Ovary (tissue), 3 donors: ENCODE data around the gene PDIA6.

ENCODE experiments used
- CTCF ChIP-seq, 3 donors: fragments of 450-650 bp in 2 of 3; fragments of 200-600 bp in 1 of 3; IDR thresholded peaks; one replicate each; pipeline versions ENCODE4 v1.5.1 to v1.8.0; 2016 to 2022; ENCODE audit warnings: antibody characterized with exemption in 3 of 3, mild to moderate bottlenecking in 1 of 3
- EP300 ChIP-seq: sonication (generic); formaldehyde crosslinking; IDR thresholded peaks from one replicate; pipeline ENCODE4 v1.6.1; 2017; ENCODE audit warnings: antibody characterized with exemption
- POLR2A ChIP-seq: fragments of 450-650 bp; IDR thresholded peaks from one replicate; pipeline ENCODE4 v1.6.1; 2017; ENCODE audit warnings: antibody characterized with exemption, mild to moderate bottlenecking, moderate library complexity
- donor health status: DM: no; HTN: no; CAD: no.

DNA sequence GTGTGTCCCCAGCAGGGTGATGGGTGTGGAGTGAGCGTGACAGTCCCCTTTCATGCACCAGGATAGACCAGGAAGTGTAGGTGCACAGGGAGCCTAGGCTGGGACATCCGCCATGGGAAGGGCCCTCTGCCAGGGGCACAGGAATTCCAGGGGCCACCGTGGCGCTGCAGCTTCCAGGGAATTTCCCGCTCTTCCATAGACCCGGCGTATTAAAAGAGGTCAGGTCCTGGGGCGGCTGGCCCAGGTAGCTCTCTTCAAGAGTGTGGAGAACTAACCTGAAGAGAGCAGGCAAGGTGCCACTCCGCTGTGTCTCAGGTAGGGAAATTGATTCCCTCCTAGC is 49.2 kb downstream of the PDIA6 start:
- no peak for TF ChIP-seq EP300
- no peak for TF ChIP-seq CTCF (IDR thresholded peaks at IDR 0.05)
- no peak for TF ChIP-seq POLR2A
